DND-41 (cell line): Measurements from ENCODE around the gene RNF111.

Experiments
- ATAC-seq: fragments of 200-7000 bp; cut with Tn5 transposase; 3 replicates; pipeline ENCODE4 v1.9.1; 2021; ENCODE audit warnings: low read depth; ENCODE audit not compliant: insufficient read depth
- DNase-seq: peaks from one replicate; pipeline ENCODE4 v3.0.0-alpha.2; 2020
- H2AFZ ChIP-seq: 2 replicates; pipeline ENCODE4 v1.6.0; 2012; ENCODE audit warnings: low read depth, low read length
- H3K27ac ChIP-seq: 2 replicates; pipeline ENCODE4 v1.5.1; 2012; ENCODE audit warnings: low read length, inconsistent platforms
- H3K27me3 ChIP-seq: fragments of 200-600 bp; sonication (generic); 2 replicates; pipeline ENCODE4 v1.6.0; 2012; ENCODE audit warnings: low read length, mild to moderate bottlenecking, inconsistent platforms; ENCODE audit not compliant: insufficient read depth, poor library complexity
- H3K36me3 ChIP-seq: 2 replicates; pipeline ENCODE4 v1.5.1; 2012; ENCODE audit warnings: low read length, inconsistent platforms; ENCODE audit not compliant: insufficient read depth
- H3K4me1 ChIP-seq: 2 replicates; pipeline ENCODE4 v1.5.1; 2012; ENCODE audit warnings: mild to moderate bottlenecking, low read length; ENCODE audit not compliant: insufficient read depth
- H3K4me2 ChIP-seq: 2 replicates; pipeline ENCODE4 v1.6.0; 2012; ENCODE audit warnings: mild to moderate bottlenecking, moderate library complexity, low read length, inconsistent platforms; ENCODE audit not compliant: insufficient read depth
- H3K4me3 ChIP-seq, 2 experiments: fragments of 200-600 bp in 1 of 2; shearing (Covaris generic) in 1 of 2; 2 replicates each; pipeline ENCODE4 v1.5.1; 2012 to 2016; ENCODE audit warnings: inconsistent platforms in 2 of 2, low read length in 2 of 2, mild to moderate bottlenecking in 2 of 2, low read depth in 1 of 2, moderate library complexity in 1 of 2
- H3K79me2 ChIP-seq: 2 replicates; pipeline ENCODE4 v1.6.0; 2012; ENCODE audit warnings: low read length, inconsistent platforms; ENCODE audit not compliant: insufficient read depth
- H3K9ac ChIP-seq: 2 replicates; pipeline ENCODE4 v1.6.0; 2012; ENCODE audit warnings: low read depth, mild to moderate bottlenecking, inconsistent platforms, low read length, moderate library complexity
- H3K9me3 ChIP-seq: 2 replicates; pipeline ENCODE4 v1.5.1; 2012; ENCODE audit warnings: low read length, moderate library complexity, mild to moderate bottlenecking, inconsistent platforms; ENCODE audit not compliant: insufficient read depth, severe bottlenecking
- H4K20me1 ChIP-seq: 2 replicates; pipeline ENCODE4 v1.6.0; 2012; ENCODE audit warnings: low read length; ENCODE audit not compliant: insufficient read depth
- EZH2 ChIP-seq: IDR thresholded peaks from 3 replicates; pipeline ENCODE4 v1.6.1; 2012; ENCODE audit warnings: borderline replicate concordance, low read depth, mild to moderate bottlenecking, moderate library complexity, low read length, inconsistent platforms; ENCODE audit not compliant: severe bottlenecking
- TF ChIP-seq, protein P1 (sequence below): IDR thresholded peaks from 2 replicates; pipeline ENCODE4 v1.5.1; 2012; ENCODE audit warnings: borderline replicate concordance, low read length, moderate library complexity, mild to moderate bottlenecking; ENCODE audit not compliant: poor library complexity, severe bottlenecking; ENCODE audit errors: extremely low read depth

Gene RNF111

GRCh38 chr15:59029554-59029953 lies 42.1 kb downstream of the RNF111 start:
- Histone ChIP-seq H3K9me3 (no peaks in the 10 kb centered on the region), H3K79me2 (peaks cover 79% of the 10 kb centered on the region), H3K4me3 (no peak overlapping the region), H4K20me1 (peaks cover 3% of the 10 kb centered on the region; the same call in 1 of the 2 replicates), H3K36me3 (peaks cover 31% of the 10 kb centered on the region), H3K27me3 (no peaks in the 10 kb centered on the region), H3K4me1 (no peaks in the 10 kb centered on the region), H3K9ac (no peak overlapping the region), H2AFZ (no peak overlapping the region), H3K4me2 (no peak overlapping the region), H3K27ac (no peak overlapping the region)
- TF ChIP-seq EZH2, result no peak
- TF ChIP-seq, protein P1, sequence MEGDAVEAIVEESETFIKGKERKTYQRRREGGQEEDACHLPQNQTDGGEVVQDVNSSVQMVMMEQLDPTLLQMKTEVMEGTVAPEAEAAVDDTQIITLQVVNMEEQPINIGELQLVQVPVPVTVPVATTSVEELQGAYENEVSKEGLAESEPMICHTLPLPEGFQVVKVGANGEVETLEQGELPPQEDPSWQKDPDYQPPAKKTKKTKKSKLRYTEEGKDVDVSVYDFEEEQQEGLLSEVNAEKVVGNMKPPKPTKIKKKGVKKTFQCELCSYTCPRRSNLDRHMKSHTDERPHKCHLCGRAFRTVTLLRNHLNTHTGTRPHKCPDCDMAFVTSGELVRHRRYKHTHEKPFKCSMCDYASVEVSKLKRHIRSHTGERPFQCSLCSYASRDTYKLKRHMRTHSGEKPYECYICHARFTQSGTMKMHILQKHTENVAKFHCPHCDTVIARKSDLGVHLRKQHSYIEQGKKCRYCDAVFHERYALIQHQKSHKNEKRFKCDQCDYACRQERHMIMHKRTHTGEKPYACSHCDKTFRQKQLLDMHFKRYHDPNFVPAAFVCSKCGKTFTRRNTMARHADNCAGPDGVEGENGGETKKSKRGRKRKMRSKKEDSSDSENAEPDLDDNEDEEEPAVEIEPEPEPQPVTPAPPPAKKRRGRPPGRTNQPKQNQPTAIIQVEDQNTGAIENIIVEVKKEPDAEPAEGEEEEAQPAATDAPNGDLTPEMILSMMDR, result no peak
- ATAC-seq (no peak), DNase-seq (no peak)

DNA sequence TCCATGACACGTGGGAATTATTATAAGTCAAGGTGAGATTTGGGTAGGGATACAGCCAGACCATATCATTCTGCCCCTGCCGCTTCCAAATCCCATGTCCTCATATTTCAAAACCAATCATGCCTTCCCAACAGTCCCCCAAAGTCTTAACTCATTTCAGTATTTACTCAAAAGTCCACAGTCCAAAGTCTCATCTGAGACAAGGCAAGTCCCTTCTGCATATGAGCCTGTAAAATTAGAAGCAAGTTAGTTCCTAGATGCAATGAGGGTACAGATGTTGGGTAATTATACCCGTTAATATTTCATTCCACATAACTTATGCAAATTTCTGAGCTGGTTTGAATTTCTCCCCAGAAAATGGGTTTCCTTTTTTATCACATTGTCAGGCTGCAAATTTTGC lies 47.7 kb downstream of the RNF111 start:
- Histone ChIP-seq H3K9me3 (no peaks in the 10 kb centered on the region), H3K27me3 (no peaks in the 10 kb centered on the region), H3K9ac (no peak overlapping the region), H3K27ac (no peak overlapping the region), H3K4me2 (no peak overlapping the region), H3K36me3 (peaks cover 48% of the 10 kb centered on the region), H3K79me2 (peaks cover 86% of the 10 kb centered on the region), H4K20me1 (no peaks in the 10 kb centered on the region; the same call in 1 of the 2 replicates), H3K4me1 (no peaks in the 10 kb centered on the region), H3K4me3 (no peak overlapping the region), H2AFZ (no peak overlapping the region)
- DNase-seq, result no peak
- ATAC-seq, result no peak
- no peak for TF ChIP-seq EZH2
- TF ChIP-seq, protein P1, result no peak

DNA sequence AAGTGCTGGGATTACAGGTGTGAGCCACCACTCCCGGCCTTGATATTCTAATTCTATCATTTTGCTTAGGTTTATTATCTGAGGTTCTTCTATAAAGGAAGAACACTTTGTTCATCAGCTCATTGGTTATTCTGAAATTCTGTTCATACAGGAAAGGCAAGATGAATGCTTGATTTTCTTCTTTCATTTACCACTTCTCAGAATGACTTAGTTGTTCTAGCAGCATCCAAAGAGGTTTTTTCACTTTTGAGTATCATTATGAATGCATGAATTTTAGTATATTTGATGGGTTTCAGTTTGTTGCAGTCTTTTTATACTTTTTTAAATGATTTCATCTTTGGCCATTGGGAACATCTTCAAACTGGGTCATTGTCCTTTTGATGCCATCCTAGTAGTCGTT lies 51.8 kb downstream of the RNF111 start:
- Histone ChIP-seq H3K27ac (no peak overlapping the region), H2AFZ (no peak overlapping the region), H3K4me2 (no peak overlapping the region), H3K36me3 (peaks cover 31% of the 10 kb centered on the region), H3K4me1 (no peaks in the 10 kb centered on the region), H4K20me1 (peaks cover 7% of the 10 kb centered on the region), H3K9me3 (no peaks in the 10 kb centered on the region), H3K4me3 (no peak overlapping the region), H3K27me3 (no peaks in the 10 kb centered on the region), H3K79me2 (peaks cover 94% of the 10 kb centered on the region), H3K9ac (no peak overlapping the region)
- ATAC-seq (no peak), DNase-seq (no peak)
- TF ChIP-seq, protein P1, result no peak
- TF ChIP-seq EZH2, result no peak

DNA sequence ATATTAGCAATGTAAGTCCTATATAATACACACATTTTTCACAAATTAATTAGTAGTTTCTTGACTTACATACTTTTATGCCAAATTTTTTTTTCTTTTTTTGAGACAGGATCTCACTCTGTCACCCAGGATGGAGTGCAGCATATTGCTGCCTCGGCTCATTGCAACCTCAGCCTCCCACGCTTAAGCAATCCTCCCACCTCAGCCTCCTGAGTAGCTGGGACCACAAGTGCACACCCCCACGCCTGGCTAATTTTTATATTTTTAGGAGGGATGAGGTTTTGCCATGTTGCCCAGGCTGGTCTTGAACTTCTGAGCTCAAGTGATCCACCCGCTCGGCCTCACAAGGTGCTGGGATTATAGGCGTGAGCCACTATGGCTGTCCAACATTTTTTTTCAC lies 54.6 kb downstream of the RNF111 start:
- no peaks in the 10 kb centered on the region for H3K4me1 ChIP-seq
- H3K4me2 ChIP-seq, result no peak overlapping the region
- H3K9me3 ChIP-seq, result no peaks in the 10 kb centered on the region
- H3K4me3 ChIP-seq, result no peak overlapping the region
- no peak for TF ChIP-seq EZH2
- TF ChIP-seq, protein P1, result no peak
- H3K9ac ChIP-seq, result no peak overlapping the region
- DNase-seq (no peak), ATAC-seq (no peak)
- peaks cover 8% of the 10 kb centered on the region for H4K20me1 ChIP-seq
- H3K27ac ChIP-seq, result no peak overlapping the region
- H3K27me3 ChIP-seq, result no peaks in the 10 kb centered on the region
- no peak overlapping the region for H2AFZ ChIP-seq
- H3K79me2 ChIP-seq, result peaks cover 93% of the 10 kb centered on the region
- H3K36me3 ChIP-seq, result peaks cover 15% of the 10 kb centered on the region
